Endothelial cell (in vitro differentiated cells): ENCODE results near the gene TFB1M. TPM values are rescaled to one million over a fixed set of nuclear protein-coding genes. Genes with fewer than 3 reads are reported as not detected.

Experiments
- DNase-seq: peaks from one replicate; pipeline ENCODE4 v3.0.0; 2021; ENCODE audit warnings: low spot score
- H3K27ac Mint-ChIP-seq: one replicate; pipeline ENCODE4 v1.8.0; 2021; ENCODE audit warnings: mixed read lengths, inconsistent platforms; ENCODE audit not compliant: unreplicated experiment
- H3K27me3 Mint-ChIP-seq: one replicate; pipeline ENCODE4 v1.8.0; 2021; ENCODE audit warnings: mild to moderate bottlenecking, moderate library complexity, mixed read lengths, inconsistent platforms; ENCODE audit not compliant: unreplicated experiment
- H3K36me3 Mint-ChIP-seq: one replicate; pipeline ENCODE4 v1.8.0; 2021; ENCODE audit warnings: mild to moderate bottlenecking, low read depth, mixed read lengths, inconsistent platforms; ENCODE audit not compliant: unreplicated experiment
- H3K4me1 Mint-ChIP-seq: one replicate; pipeline ENCODE4 v1.8.0; 2021; ENCODE audit warnings: mild to moderate bottlenecking, mixed read lengths, inconsistent platforms; ENCODE audit not compliant: unreplicated experiment
- H3K4me3 Mint-ChIP-seq: one replicate; pipeline ENCODE4 v1.8.0; 2021; ENCODE audit warnings: mild to moderate bottlenecking, mixed read lengths, inconsistent platforms; ENCODE audit not compliant: unreplicated experiment
- H3K9me3 Mint-ChIP-seq: one replicate; pipeline ENCODE4 v1.8.0; 2021; ENCODE audit warnings: mixed read lengths, inconsistent platforms; ENCODE audit not compliant: unreplicated experiment
- CTCF ChIP-seq: fragments of 200-600 bp; sonication (generic); IDR thresholded peaks from one replicate; pipeline ENCODE4 v1.5.0; 2021; ENCODE audit warnings: antibody characterized with exemption; ENCODE audit not compliant: unreplicated experiment
- total RNA-seq: library from RNA; stranded (reverse); fragmentation: NEBNext Ultra II Directional; extraction: Animal tissue kit (Norgen Biotek cat#: 25700); gene quantifications from one replicate; pipeline ENCODE4 v1.2.1, GENCODE V29; 2021; ENCODE audit not compliant: unreplicated experiment

TFB1M gene
- total RNA-seq, 1 donor from 2014 or later: 25.9 TPM

GRCh38 chr6:155328539-155329459 is 14.5 kb upstream of the TFB1M start:
- Mint-ChIP-seq H3K4me3 (no peak overlapping the region), H3K36me3 (no peaks in the 10 kb centered on the region), H3K27ac (no peak overlapping the region), H3K4me1 (peaks cover 21% of the 10 kb centered on the region), H3K27me3 (no peaks in the 10 kb centered on the region), H3K9me3 (no peaks in the 10 kb centered on the region)
- TF ChIP-seq CTCF: no peak
- no peak for DNase-seq

- Mint-ChIP-seq H3K4me1 (peaks cover 21% of the 10 kb centered on the region), H3K9me3 (no peaks in the 10 kb centered on the region), H3K27me3 (no peaks in the 10 kb centered on the region), H3K36me3 (no peaks in the 10 kb centered on the region), H3K27ac (no peak overlapping the region), H3K4me3 (no peak overlapping the region)
- no peak for DNase-seq
- TF ChIP-seq CTCF: no peak
Observed at GRCh38 chr6:155328074-155328538, 13.8 kb upstream of the TFB1M start.

- H3K27ac Mint-ChIP-seq: no peak overlapping the region
- no peaks in the 10 kb centered on the region for H3K27me3 Mint-ChIP-seq
- H3K9me3 Mint-ChIP-seq: no peaks in the 10 kb centered on the region
- no peak overlapping the region for H3K4me3 Mint-ChIP-seq
- peak; percentile 66 for DNase-seq
- peak; percentile 94 for TF ChIP-seq CTCF
- no peaks in the 10 kb centered on the region for H3K36me3 Mint-ChIP-seq
- peaks cover 21% of the 10 kb centered on the region for H3K4me1 Mint-ChIP-seq
Observed at GRCh38 chr6:155327326-155328073, 13.2 kb upstream of the TFB1M start.

- no peaks in the 10 kb centered on the region for H3K36me3 Mint-ChIP-seq
- no peak for DNase-seq
- H3K27ac Mint-ChIP-seq: no peak overlapping the region
- peaks cover 21% of the 10 kb centered on the region for H3K4me1 Mint-ChIP-seq
- H3K4me3 Mint-ChIP-seq: no peak overlapping the region
- H3K27me3 Mint-ChIP-seq: no peaks in the 10 kb centered on the region
- TF ChIP-seq CTCF: no peak
- H3K9me3 Mint-ChIP-seq: no peaks in the 10 kb centered on the region
Observed at GRCh38 chr6:155325700-155326516, 11.6 kb upstream of the TFB1M start.
